Astrocyte (in vitro differentiated cells and primary cell): ENCODE measurements around the gene SYCP1.
"Not testable (repeated sequence)": the region's sequence is repeated elsewhere in the genome, so short reads cannot be mapped to it uniquely, and the experiment has no call there.

Source experiments
- EZH2 ChIP-seq: IDR thresholded peaks from 2 replicates; pipeline ENCODE4 v1.6.1; 2012; ENCODE audit warnings: mild to moderate bottlenecking, low read length, inconsistent platforms; ENCODE audit not compliant: insufficient read depth
- TF ChIP-seq, protein P1 (sequence below): IDR thresholded peaks from 2 replicates; pipeline ENCODE4 v1.5.1; 2011; ENCODE audit warnings: low read depth, mild to moderate bottlenecking, inconsistent platforms, low read length, moderate library complexity; ENCODE audit not compliant: insufficient read depth

DNA sequence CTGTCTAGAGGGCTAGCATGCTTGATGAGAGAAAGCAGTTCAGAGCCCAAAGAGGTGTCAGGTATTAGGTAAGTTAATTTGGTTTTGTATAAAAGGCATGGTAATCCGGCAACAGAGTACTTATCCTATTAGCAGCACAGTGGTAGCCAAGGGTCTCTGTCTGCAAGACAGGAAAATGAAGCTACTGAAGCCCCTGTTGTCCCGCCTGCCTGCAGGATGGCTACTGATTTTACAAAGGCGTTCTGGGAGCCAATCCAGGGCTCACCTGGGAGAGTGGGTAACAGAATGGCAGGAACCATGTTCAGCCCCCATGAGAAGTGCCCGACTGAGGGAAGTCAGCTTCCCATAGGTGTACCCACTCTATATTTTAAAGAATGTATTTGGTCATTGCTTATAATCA, 61.1 kb downstream of the SYCP1 start:
- TF ChIP-seq, protein P1, sequence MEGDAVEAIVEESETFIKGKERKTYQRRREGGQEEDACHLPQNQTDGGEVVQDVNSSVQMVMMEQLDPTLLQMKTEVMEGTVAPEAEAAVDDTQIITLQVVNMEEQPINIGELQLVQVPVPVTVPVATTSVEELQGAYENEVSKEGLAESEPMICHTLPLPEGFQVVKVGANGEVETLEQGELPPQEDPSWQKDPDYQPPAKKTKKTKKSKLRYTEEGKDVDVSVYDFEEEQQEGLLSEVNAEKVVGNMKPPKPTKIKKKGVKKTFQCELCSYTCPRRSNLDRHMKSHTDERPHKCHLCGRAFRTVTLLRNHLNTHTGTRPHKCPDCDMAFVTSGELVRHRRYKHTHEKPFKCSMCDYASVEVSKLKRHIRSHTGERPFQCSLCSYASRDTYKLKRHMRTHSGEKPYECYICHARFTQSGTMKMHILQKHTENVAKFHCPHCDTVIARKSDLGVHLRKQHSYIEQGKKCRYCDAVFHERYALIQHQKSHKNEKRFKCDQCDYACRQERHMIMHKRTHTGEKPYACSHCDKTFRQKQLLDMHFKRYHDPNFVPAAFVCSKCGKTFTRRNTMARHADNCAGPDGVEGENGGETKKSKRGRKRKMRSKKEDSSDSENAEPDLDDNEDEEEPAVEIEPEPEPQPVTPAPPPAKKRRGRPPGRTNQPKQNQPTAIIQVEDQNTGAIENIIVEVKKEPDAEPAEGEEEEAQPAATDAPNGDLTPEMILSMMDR = not testable (repeated sequence)
- not testable (repeated sequence) for TF ChIP-seq EZH2
